HG03342 (cell line): ENCODE data around the gene BTBD16.

Experiments
- ATAC-seq: cut with Tn5 transposase; IDR thresholded peaks from one replicate; pipeline ENCODE4 v1.9.1; 2021; ENCODE audit warnings: mild to moderate bottlenecking, moderate library complexity; ENCODE audit not compliant: unreplicated experiment

BTBD16 gene

DNA sequence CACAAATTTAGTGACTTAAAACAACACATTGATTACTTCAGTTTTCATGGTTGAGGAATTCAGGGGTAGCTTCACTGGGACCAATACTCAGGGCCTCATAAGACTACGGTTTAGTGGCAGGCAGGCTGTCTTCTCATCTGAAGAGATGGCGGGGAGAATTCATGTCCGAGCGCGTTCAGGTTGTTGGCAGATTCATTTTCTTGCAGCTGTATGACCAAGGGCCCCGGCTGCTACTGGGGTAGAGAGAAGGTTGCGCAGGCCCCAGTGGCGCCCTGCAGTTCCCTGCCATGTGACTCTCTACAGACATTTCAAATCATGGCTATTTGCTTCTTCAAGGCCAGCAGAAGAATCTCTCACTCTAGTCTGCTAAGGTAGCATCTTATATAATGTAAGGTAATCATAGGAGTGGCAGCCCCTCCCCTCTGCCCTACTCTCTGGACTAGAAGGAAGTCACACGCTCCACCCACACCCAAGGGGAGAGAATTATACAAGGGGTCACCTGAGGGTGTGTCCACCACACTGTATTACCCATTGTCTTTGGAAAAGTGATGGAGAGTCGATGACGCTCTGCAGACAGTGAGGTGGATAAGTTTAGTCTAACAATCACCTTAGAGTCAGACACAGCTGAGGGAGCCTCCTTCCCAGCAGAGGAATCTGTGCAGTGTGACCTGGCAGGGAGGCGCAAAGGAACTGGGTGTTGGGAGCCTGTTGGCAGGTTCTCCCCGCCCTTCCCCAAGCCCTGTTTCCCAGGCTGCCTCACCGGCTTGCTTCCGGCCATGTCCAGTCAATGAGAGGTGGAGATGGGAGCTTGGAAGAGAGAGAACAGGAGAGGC, 67.7 kb downstream of the BTBD16 start:
- ATAC-seq, result no peak

DNA sequence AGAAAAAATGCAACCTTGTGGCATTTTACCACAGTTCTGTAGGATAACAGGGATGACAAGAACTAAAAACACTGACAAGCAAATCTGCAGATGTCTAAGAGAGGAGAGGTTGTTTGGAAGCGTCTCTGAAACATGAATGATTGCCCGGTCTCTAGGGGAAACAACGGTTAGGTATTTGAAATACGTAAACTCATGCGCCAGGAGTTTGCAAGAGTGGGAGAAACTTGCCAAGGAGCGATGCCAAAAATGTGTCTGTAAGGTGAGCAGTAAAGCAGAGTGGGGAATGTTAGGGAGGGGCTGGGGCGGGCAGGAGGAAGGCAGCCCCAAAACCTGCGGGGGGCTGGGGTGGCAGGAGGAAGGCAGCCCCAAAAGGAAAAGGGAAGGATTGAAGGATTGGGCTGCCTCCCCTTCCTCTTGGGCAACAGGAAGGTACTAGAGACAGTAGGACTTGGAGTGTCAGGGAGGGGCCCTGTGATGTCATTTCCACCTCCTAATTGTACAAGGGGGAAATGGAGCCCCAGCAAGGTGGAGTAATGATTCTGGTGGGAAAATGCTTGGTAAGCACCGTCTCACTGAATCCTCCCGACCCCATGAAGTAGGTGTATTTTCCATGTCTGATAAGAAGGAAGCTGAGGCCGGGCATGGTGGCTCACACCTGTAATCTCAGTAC, 70.2 kb downstream of the BTBD16 start:
- ATAC-seq, result no peak

DNA sequence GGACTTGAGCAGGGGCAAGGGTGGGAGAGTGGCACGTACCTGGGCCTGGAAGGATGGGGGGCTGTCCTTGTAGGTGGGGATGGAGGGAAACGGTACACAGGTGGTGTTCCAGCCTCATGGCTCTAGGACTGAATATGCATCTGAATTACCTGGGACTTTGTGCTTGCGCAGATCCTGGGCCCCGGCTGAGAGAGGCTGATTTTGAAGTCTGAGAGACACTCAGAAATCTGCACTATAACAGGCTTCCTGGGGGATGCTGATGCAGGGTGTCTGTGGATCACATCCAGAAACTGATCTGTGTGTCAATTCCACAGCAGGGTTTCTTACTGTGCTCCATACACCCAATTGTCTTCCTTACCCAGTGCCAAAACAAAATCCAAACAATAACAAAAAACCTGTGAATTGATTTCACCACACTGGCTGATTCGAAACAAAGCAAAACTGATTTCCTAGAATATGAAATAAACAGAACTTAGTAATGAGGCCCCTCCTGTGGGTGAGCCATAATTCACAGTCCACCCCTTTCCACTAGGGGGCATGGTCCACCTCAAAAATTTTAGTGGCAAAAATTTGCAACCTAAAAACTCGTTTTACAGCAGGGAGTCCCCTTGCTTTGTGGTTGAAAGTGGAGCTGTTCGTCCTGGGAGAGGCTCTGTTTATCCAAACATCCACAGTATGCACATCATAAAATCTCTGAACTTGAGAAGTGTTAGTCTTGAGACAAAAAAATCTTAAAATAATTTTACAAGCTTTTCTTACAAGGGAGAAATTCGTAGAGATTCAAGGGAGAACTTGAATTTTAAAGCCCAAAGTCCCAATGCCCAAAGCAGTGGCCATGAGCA, 71.4 kb downstream of the BTBD16 start:
- no peak for ATAC-seq

DNA sequence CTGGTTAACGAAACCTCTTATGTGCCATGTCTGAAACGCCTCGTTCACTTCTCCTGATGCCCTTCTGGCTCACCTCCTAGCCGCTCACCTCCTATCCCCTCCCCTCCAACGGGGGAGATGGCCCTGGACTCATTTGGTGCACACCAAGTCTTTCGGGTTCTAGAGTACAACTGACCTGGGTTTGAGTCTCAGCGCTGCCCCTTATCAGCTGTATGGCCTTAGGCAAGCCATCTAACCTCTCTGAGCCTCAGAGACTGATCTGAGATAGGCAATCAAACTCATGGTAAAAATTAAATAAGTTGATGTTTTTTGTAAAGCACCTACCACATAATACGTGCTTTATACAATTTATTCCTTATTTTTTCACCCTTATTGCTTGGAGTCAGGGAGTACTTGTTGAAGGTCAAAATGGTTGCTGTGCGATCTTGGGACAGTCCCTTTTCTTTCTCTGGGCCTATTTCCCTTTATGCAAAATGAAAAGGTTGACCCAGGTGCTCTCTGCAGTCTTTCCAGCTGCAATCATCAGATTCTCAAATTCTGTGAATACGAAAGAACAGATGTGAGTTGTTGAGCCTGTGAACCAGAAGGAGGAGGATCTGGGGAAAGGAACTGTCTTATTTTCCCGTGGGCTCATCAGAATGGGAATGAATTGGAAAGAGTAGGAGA, 72.2 kb downstream of the BTBD16 start:
- no peak for ATAC-seq

DNA sequence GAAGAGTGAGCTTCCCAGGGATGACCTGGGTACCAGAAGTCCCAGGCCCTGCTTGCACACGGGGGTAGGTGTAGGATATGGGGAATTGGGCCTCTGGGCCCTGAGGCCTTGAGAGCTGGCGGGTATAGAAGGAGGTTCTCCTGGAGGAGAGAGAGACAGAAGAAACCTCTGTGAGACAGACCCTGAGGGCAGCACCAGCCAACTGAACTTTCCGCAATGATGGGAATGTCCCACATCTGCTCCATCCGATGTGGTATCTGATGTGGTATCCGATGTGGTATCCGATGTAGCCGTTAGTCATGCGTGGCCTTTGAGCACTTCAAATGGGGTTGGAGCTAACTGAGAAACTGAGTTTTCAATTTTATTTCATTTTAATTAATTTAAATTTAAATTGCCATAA, 72.8 kb downstream of the BTBD16 start:
- no peak for ATAC-seq

DNA sequence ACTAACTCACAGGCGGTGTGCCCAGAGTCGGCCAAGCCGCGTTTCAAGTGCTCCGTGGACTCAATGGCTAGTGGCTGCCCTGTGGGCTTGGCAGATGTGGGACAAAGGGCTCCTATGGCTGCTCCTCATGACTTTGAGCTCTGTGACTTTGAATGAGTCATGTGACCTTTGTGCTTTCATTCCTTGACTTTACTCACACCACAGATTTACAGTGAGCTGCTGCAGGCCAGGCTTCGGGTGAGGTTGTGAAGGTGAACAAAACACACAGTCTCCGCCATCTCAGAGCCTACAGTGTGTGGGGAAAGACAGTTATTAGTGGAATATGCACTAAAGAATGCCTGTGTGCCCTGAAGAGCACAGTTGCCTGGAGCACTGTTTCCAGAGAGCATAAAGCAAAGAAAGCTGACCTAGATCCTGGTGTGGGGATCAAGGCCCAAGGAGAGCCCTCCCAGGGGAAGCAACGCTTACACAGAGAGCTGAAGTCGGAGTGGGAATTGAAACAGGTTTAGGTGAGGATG, 73.7 kb downstream of the BTBD16 start:
- ATAC-seq, result no peak

DNA sequence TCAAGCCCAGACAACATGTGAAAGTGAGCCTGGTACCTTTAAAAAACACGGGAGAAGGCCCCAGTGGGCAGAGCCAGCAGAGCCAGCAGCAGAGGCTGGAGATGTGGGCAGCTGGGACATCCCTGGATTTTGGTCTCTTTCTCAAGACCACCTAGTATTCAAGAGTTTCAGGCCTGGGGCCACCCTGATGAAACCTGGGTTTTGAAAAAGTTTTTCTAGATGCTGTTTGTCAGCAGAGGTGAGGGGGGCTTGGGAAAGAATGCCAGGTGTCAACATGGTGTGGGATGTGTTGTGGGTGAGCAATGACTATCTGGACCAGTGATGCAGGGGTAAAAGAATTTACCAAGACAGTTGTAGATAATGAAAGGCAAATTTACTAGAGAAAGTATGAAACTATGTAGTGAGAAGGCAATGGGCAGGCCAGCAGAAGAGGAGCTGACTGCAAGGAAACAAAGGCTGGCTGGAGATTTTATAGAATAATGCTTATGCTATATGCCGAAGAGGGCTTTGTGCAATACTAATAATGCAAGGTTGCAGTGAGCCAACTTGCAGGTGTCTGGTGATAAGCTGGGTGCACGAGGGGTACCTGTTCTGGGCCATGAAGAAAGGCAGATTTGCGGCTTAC, 75.3 kb downstream of the BTBD16 start:
- ATAC-seq, result no peak

DNA sequence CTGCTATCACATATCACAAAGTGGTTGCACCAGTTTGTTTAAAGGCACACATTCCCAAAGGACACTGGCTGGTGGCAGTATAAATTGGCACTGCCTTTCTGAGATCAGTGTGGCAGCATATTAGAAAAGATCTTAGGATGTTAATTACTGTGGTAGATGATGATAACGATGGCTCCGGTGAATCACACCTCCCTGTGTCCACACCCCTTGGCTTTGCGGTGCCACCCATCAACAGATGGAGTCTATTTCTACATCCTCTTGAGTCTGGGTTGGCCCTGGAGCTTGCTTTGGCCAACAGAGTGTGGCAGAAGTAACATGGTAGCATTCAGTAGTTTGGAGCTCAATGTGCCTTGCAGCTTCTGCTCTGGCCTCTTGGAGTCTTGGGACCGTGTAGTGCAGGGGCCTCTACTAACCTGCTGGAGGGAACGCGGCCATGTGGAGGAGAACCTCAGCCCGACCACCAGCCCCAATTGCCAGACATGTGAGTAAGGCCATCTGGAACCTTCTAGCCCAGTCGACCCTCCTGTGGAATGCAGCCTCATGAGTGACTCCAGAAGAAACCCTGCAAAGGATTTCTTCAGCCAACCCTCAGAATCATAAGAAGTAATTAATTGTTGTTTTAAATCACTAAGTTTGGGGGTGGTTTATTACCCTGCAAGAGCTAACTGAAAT, 76.2 kb downstream of the BTBD16 start:
- no peak for ATAC-seq

DNA sequence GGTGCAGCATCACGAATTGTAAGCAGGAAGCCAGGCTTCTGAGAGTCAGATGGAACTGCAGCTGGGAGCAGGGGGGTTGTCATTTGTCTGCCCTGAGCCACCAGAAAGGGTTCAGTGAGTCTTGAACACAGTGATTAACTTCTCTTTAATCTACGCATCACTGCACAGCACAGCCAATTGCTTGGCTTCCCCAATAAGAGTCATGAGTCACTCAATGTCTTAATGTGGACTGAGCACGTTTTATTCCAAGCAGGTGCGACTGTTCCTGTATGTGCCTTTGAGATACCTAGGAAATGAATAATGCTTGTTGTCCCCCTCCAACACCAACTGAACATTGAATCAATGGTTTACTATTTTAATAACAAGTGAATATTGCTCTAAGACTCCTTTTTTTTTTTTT, 77.4 kb downstream of the BTBD16 start:
- ATAC-seq, result no peak

DNA sequence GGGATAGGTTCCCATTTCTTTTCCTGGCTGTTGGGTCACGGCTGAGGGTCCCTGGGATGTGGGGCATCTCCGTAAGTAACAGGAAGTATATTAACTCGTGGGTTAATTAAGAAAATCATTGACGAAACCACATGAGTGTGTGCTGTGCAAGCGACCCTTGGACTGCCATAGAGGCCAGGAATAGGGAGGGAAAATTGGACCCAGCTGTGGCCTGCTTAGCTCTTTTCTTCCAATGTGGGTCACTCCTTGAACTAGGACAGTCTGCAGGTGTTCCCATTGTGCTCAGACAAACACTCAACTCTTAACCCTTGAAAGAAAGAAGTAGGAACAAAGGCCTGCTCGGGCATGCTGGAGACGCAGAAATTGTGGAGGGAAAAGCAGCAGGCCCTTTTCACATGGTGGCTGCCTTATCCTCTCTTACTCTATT, 77.9 kb downstream of the BTBD16 start:
- ATAC-seq, result no peak

DNA sequence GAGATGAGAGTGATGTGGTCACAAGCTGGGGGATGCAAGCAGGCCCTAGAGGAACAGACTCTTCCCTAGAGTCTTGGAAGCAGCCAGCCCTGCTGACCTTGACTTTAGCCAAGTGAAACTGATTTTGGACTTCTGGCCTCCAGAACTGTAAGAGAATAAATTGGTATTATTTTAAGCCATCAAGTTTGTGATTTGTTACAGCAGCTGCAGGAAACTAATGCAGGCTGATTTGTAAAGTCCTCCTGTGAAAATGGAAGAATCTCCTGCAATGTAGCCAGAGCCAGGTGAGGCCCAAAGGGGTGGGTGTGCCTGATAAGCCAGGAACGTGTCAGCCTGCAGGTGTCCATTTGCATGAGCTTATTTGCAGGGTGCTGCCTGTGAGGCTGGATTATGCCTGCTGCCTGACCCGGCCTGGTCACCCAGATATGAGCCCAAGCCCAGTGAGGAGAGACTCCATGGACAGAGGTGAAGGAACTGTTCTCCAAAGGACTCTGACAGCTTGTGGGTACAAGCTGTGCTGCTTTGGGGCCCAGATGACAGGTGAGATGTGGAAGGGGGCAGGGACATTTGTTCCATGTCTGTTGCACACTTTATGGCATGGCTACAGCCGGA, 78.8 kb downstream of the BTBD16 start:
- ATAC-seq, result no peak

DNA sequence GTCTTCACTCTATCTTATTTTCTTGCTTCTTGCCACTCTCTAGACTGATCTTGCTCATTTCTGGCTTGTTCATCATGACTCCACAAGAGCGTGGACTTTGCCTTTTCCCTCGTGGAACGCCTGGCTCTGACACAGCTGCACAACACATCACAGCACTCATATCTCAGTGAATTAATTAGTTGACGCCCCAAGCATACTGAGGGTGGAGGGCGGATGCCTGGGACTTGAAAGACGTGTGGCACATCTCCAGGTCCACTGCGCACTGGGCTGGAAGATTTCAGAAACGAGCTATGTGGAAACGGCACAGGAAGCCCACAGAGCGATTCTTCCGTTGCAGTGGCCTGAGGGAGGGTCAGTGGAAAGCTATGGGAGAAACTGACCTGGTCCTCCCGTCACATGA, 79.8 kb downstream of the BTBD16 start:
- ATAC-seq, result no peak

DNA sequence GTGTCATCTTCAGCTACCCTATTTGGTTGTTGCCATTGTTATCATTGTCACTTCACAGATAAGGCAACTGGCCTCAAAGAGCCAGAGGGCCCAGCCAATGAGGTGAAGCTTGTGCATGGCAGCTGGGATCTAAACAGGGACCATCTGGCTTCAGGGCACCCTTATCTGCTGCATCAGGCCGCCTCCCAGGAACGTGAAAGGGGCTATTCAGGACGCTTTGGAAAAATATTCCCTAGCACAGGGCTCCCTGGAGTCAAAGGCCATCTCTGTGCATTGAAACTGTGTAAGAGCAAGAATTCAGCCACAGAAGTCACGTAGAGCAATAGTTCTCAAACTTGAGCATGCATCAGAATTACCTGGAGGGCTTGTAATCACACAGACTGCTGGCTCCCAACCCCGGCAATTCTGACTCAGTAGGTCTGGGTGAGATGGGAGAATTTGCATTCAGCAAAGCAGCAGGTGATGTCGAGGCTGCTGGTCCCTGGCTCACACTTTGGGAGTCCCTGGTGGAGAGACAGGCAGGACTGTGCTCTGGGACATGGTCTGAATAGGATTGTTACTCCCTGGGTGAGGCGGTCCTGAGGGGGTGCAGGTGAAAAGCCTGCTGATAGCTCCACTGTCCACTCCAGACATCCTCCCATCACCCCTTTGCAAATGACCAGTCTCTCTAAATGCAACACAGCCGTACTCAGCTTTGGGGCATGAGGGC, 81.9 kb downstream of the BTBD16 start:
- no peak for ATAC-seq

DNA sequence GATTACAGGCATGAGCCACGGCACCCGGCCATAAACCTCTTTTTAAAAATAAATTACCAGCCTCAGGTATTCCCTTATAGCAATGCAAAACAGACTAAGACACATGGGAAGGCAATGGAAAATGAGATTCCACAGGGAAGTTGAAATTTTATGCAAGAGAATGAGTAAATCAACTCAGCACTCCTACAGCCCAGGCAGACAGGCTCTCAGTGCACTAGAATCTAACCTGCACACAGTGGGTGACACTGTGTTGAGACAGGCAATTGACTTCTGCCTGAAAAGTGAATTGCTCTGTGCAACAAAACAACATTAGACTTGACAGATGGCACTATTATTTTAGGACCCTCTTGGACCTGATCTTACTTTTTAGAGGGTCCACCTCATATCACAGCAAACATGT, 83.3 kb downstream of the BTBD16 start:
- no peak for ATAC-seq

DNA sequence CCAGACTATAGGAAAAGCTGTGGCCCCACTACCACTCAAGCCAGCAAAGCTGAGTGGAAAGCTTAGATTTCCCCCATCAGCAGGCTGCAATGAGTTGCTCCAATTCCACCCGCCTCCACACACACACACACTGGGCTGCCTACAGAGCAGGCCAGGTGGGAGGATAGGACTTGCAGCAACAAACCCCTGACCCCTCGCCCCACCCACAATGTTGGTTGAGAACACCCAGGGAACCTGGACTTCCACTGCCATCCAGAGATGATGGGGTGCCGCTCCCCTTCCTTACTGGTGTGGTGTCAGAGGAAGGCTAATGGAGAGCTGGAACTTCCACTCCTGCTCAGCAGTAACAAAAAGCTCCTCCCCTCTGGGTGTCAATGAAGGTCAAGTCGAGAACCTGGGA, 86.6 kb downstream of the BTBD16 start:
- no peak for ATAC-seq

DNA sequence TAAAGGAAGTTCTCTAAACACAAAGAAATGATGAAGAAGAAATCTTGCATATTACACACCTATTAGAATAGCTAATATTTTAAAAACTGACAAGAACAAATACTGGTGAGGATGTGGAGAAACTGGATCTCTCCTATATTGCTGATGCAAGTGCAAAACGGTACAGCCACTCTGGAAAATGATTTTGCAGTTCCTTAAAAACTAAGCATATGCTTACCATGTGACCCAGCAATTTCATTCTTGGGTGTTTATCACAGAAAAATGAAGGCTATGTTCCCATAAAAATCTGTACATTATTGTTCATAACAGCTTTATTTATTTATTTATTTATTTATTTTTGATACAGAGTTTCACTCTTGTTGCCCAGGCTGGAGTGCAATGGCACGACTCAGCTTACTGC, 88.5 kb downstream of the BTBD16 start:
- ATAC-seq, result no peak

DNA sequence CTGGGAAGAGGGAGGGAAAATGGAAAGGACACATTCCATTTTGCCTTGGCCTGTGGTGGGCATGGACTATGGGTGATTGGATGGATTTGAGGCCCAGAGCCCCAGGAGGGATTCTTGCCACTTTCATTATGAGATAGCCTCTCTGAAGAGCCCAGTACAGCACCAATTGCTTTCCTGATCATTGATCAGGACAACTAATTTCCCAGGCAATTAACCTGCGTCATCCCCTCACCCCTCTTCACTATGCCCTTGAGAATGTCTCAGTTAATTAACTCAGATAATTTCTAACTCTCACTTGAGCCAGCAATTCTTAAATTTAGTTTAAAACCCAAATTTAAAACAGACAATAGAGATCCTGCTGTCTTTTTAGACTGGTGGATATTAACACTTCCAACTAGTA, 90.0 kb downstream of the BTBD16 start:
- ATAC-seq, result no peak

DNA sequence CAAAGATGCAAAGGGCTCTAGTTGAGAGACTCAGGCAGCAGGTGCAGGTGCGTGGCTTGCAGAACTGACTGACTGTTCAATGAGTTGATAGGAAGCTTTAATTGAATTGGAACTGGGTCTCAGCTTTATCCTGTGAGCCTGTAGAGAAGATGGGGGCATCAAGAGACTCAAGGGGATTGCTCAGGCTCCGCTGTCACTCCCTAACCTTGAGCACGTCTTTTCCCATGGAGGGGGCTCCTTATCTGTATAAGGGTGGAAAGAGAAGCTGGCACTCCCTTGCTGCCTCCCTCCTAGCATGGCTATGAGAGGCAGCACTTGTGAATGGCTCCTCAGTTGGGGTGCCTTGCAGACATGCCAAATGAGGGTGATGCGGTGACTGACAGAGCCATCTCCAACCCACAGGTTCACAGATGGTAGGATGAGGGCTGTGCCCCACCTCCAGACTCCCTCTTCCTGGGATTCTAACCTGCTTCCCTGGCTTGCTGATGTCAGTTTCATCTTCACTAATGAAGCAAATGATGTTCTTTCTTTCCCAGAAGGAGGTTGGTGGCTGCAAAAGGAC, 91.0 kb downstream of the BTBD16 start:
- ATAC-seq, result no peak

DNA sequence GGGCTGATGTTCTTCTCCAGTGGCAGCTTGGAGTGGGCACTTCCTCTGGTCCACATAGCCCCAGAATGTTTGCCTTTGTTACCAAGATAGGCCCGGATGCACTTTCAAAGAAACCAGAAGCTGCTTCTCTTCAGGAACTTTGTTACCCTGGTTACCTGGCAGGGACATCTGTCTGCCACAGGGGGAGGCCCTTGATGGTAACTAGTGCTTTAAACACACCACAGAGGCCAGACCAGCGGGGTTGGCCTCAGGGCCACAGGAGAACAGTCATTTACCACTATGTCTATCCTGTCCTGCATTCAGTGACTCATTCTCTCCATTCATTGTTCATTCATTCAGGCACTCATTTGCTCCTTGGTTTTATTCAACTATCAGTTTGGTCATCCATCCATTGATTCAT, 91.5 kb downstream of the BTBD16 start:
- ATAC-seq, result no peak
